Epidermal melanocyte (primary cell): ENCODE data around the gene LDLRAD4.
"Not testable (repeated sequence)": the region's sequence is repeated elsewhere in the genome, so short reads cannot be mapped to it uniquely, and the experiment has no call there.

ENCODE experiments used
- DNase-seq: peaks from one replicate; pipeline ENCODE4 v3.0.0; 2011; ENCODE audit warnings: low spot score; ENCODE audit not compliant: insufficient read length

The LDLRAD4 gene

DNA sequence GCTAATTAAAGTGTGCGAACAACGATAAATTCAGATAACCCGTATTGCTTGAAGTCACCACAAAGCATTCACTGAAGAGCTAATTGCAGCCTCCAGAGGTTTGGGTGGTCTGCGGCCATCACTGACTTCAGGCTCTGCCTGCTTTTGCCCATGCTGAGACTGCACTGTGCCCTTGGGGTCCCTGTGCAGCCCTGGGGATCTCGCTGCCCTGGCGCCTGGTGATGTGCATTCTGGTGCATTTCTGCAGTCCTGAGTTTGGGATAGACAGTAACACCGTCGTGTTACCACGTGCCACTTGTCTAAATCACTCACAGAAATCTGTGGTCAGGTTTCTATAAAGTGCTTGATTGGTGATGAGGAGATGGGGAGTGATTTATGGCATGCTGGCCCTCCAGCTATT lies 27.6 kb downstream of the LDLRAD4 start:
- no peak for DNase-seq

GRCh38 chr18:13246591-13246990 lies 28.0 kb downstream of the LDLRAD4 start:
- DNase-seq, result no peak

DNA sequence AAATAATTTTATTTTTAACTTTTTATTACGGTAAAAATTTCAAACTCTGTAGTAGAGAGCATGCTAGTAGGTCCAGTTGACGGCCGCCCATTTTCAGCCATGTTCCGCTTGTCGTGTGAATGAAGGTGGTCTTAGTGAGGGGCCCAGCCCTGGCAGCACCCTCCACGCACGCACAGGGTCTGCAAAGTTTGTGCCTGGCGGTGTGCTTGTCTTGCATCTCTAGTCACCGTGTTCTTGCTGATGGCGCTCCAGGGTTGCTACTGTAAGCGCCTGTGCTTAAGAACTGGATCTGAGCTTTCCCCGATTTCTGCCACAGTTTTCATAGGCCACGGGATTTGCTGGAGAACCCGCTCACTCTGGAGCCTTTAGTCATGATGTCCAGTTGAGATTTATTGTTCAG lies 28.9 kb downstream of the LDLRAD4 start:
- no peak for DNase-seq

DNA sequence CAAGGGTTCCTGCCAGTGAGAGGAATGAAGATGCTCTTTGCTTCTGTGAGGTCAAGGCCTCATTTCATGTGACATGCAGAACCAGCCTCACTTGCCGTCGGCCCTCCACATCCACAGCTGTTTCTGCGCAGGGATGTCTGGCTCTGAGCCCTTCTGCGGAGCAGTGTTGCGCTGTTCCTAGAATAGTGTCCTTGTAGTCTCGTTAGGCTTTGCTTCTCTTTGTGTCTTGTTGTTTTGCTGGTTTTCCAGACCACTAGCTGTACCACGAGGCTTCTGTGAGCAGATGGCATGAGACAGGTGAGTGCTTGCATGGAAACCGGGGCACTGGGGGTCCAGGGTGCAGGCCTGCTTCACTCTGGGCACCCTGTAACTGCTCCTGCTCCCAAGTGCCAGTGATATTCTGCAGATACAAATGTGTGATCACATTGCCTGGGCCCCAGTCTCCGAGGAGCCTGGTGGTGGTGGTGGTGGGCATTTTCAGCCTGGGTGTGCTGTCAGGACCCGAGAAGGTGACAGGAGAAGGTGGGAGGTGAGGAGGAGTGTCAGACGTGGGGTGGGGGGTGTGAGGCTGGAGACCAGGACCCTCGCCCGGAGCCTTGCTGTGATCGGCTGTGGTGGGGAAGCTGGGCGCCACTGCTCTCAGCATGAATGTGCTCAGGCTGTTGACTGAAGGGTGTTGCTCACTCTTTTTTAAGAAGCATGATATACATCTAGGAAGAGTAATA lies 34.3 kb downstream of the LDLRAD4 start:
- no peak for DNase-seq

- no peak for DNase-seq
Measured at GRCh38 chr18:13253786-13254688, 35.5 kb downstream of the LDLRAD4 start.

- no peak for DNase-seq
Measured at GRCh38 chr18:13254971-13255927, 36.7 kb downstream of the LDLRAD4 start.

DNA sequence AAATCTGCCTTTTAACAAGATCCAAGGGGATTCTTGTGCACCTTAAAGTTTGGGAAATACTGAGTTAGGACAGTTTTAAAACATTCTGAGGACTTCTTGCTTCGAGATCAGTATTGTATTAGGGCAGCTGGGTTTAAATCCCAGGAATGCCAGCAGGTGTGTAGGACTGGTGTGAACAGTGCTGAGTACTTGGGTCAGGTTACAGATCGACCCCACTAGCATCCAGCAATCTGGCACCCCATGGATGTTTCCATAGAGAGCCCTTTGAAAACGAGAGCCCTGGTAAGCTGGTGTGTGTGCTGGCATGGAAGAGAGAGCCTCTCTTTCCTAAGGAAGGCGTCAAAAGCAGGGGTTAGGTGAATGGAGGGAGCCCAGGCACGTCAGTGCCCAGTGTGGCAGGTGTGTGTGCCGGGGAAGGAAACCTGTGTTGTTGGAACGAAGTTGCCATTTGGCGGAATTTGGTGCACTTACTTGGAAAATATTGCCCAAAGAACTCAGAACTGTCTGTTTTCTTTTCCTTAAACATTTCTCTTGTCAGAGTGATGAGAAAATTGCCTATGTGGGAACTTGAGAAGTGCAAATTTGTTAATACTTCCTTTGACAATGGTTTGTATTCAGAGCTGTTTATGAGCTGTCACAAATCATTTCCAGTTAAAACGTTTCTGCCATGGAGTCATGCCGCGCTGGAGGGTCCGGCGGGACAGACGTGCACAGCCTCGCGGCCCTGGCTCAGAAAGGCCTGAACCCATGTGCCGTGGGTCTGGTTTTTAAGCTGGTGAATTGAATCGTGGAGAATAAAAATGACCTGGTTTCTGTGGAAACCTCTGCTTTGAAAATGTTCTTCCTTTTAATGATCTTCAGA lies 38.1 kb downstream of the LDLRAD4 start:
- no peak for DNase-seq

- DNase-seq, result no peak
Measured at GRCh38 chr18:13257361-13257980, 38.9 kb downstream of the LDLRAD4 start.

GRCh38 chr18:13258921-13259320 lies 40.4 kb downstream of the LDLRAD4 start:
- no peak for DNase-seq

GRCh38 chr18:13259701-13260100 lies 41.1 kb downstream of the LDLRAD4 start:
- DNase-seq, result no peak

DNA sequence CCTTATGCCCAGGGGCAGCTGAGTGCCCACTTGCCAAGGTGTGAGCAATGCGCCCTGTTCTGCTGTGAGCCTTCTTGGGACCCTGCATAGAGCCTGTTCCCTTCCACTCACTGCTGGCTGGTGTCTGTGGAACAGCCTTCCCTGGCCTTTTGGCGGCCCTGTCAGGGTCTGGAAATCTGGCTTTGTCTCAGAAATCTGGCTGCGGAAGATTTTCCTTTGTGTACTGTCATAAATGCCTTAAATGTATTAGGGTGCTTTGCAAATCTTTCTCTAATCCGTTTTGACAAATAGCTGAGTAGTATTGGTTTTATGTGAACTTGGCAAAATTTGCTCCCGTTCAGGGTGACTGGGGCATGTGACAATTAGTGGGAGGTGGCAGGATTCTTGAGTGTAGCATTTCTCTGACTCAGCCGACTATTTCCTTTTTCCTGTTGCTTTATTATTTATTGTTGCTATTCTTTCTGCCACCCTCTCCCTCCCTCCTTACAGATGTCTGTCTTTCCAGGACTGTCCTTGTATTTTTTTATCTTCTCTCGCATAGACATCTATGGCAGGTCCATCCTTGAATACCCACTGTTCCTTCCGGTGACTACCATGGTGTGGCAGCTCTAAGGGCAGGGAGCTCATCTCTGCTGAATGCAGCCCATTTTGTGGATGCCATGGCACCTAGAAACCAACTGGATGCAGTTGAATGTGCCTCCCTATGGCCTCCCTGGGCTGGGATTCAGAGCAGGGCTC lies 41.8 kb downstream of the LDLRAD4 start:
- DNase-seq, result no peak

DNA sequence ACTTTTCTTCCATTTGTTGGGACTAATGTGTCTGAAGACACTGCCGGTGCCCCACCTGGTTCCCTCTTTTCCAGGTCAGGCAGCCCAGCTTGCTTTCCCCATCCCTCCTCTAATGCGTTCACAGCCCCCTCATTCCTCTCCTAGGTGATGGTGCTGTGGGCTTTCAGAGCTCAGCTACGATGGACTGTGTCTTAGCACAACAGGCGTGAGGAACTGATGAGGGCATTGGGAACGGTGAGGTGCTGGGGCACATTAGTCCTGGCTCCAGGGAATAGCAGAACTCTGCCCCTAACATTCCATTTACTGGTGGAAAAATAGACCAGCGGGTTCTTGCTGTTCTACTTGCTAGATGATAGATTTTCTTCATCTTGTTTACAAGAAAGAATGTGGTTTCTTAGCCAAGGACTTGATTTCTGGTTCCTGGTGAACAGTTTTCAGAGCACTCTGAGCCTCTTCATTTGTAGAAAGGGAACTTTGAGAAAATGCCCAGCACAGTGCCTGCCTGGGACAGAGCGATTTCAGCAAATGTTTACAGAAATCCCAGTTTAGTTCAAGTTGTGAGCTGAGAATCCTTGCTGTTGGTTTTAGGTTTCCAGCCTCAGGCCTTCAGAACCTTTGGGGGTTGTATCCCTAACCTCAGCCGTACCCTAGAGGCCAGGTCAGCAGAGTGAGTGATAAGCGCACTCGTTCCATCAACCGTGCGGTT lies 42.5 kb downstream of the LDLRAD4 start:
- no peak for DNase-seq

GRCh38 chr18:13261661-13262357 lies 43.2 kb downstream of the LDLRAD4 start:
- no peak for DNase-seq

DNA sequence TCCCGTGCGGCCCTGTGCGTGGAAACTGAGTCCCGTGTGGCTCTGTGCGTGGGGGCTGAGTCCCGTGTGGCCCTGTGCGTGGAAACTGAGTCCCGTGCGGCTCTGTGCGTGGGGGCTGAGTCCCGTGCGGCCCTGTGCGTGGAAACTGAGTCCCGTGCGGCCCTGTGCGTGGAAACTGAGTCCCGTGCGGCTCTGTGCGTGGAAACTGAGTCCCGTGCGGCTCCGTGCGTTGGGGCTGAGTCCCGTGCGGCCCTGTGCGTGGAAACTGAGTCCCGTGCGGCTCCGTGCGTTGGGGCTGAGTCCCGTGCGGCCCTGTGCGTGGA lies 43.8 kb downstream of the LDLRAD4 start:
- DNase-seq, result not testable (repeated sequence)

DNA sequence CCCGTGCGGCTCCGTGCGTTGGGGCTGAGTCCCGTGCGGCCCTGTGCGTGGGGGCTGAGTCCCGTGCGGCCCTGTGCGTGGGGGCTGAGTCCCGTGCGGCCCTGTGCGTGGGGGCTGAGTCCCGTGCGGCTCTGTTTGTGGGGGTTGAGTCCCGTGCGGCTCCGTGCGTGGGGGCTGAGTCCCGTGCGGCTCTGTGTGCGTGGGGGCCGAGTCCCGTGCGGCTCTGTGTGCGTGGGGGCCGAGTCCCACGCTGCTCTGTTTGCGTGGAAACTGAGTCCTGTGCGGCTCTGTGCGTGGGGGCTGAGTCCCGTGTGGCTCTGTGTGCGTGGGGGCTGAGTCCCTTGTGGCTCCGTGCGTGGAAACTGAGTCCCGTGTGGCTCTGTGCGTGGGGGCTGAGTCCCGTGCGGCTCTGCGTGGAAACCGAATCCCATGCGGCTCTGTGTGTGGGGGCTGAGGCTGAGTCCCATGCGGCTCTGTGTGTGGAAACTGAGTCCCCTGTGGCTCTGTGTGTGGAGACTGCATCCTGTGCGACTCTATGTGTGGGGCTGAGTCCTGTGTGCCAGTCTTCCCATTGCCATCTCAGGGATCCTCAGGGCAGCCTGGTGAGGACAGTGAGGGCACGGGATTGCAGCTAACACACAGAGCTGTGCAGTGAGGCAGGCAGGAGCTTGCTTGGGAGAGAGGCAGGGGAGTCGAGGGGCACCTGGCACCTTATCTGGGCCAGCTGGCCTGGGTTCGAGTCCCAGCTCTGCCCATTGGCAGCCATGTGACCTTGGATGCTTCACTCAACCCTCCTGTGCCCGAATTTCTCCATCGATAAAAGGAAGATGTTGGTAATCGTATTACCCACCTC lies 44.5 kb downstream of the LDLRAD4 start:
- no peak for DNase-seq

- no peak for DNase-seq
Measured at GRCh38 chr18:13264091-13265007, 45.8 kb downstream of the LDLRAD4 start.
